Activated naive CD8-positive, alpha-beta T cell treated with anti-CD3 and anti-CD28 coated beads, Interleukin-2, amount 50 U/mL, for 16 hours (primary cell): ENCODE data around the gene DIS3L2.

ENCODE experiments used
- DNase-seq: peaks from one replicate; pipeline ENCODE4 v3.0.0-alpha.2; 2020; ENCODE audit warnings: low read depth, low spot score

The DIS3L2 gene

GRCh38 chr2:231961349-231962166, at the start of gene DIS3L2:
Gene DIS3L2 (plus strand): TSS chr2:231961713. CDS start chr2:232014928, 53,215 bp downstream.
- peak; percentile 53 for DNase-seq

- no peak for DNase-seq
These were observed 47.3 kb upstream of the DIS3L2 start for GRCh38 chr2:231914077-231914690.

- DNase-seq, result no peak
These were observed 44.0 kb upstream of the DIS3L2 start for GRCh38 chr2:231917280-231918066.

- no peak for DNase-seq
These were observed 42.8 kb upstream of the DIS3L2 start for GRCh38 chr2:231918501-231919330.

GRCh38 chr2:231919341-231920035, 42.0 kb upstream of the DIS3L2 start:
- no peak for DNase-seq

GRCh38 chr2:231920366-231920765, 41.1 kb upstream of the DIS3L2 start:
- DNase-seq, result no peak

GRCh38 chr2:231920795-231921194, 40.7 kb upstream of the DIS3L2 start:
- no peak for DNase-seq

GRCh38 chr2:231922311-231923009, 39.1 kb upstream of the DIS3L2 start:
- DNase-seq, result no peak

- DNase-seq, result no peak
These were observed 38.5 kb upstream of the DIS3L2 start for GRCh38 chr2:231923010-231923344.

GRCh38 chr2:231923951-231924888, 37.3 kb upstream of the DIS3L2 start:
- no peak for DNase-seq

- no peak for DNase-seq
These were observed 36.6 kb upstream of the DIS3L2 start for GRCh38 chr2:231924889-231925275.

GRCh38 chr2:231925303-231926179, 36.0 kb upstream of the DIS3L2 start:
- DNase-seq, result peak; percentile 53

- peak; percentile 65 for DNase-seq
These were observed 35.3 kb upstream of the DIS3L2 start, which contains the start of gene NPPC for GRCh38 chr2:231926180-231926741. Gene NPPC (minus strand): TSS chr2:231926396. CDS start chr2:231926249, 147 bp downstream.

- DNase-seq, result no peak
These were observed 34.5 kb upstream of the DIS3L2 start for GRCh38 chr2:231926761-231927565.

GRCh38 chr2:231927566-231927890, 34.0 kb upstream of the DIS3L2 start:
- no peak for DNase-seq

- no peak for DNase-seq
These were observed 33.0 kb upstream of the DIS3L2 start for GRCh38 chr2:231928481-231928880.
